Measurements from ENCODE around the gene RASIP1.

RASIP1 gene

GRCh38 chr19:48702701-48703100 lies 37.7 kb downstream of the RASIP1 start:
- H2BK12ac ChIP-seq (ENCODE audit: low read length in 2 of 2), result no peak overlapping the region
- no peak overlapping the region for H3K4me3 ChIP-seq (ENCODE audit: insufficient read depth in 1 of 2, low read depth in 1 of 2, low read length in 2 of 2)
- H2BK5ac ChIP-seq (ENCODE audit: low read depth, low read length, poor library complexity, severe bottlenecking), result no peak overlapping the region
- no peaks in the 10 kb centered on the region for H3K79me1 ChIP-seq (replicated peaks; ENCODE audit: low read length, poor library complexity, severe bottlenecking)
- no peak for DNase-seq
- no peak overlapping the region for H3K4me2 ChIP-seq (ENCODE audit: low read length, poor library complexity, severe bottlenecking)
- H2BK120ac ChIP-seq (ENCODE audit: low read depth, low read length), result no peak overlapping the region
- no peak overlapping the region for H2AK5ac ChIP-seq (ENCODE audit: low read length, severe bottlenecking)
- H3K9ac ChIP-seq (ENCODE audit: low read length), result no peak overlapping the region
- H3K4ac ChIP-seq (ENCODE audit: low read depth in 1 of 2, low read length in 2 of 2), result no peak overlapping the region
- no peaks in the 10 kb centered on the region for H3K27me3 ChIP-seq (ENCODE audit: control insufficient read depth in 1 of 2, insufficient read depth in 1 of 2, low read length in 2 of 2)
- peaks cover 7 to 15% of the 10 kb centered on the region in 2 experiments for H3K36me3 ChIP-seq (ENCODE audit: control insufficient read depth in 1 of 2, insufficient read depth in 2 of 2, low read depth in 1 of 2, low read length in 2 of 2)
- H3K23ac ChIP-seq (ENCODE audit: low read length in 2 of 2), result no peak overlapping the region
- no peak overlapping the region for H4K8ac ChIP-seq (ENCODE audit: low read length)
- H3K18ac ChIP-seq (ENCODE audit: low read depth in 1 of 2, low read length in 2 of 2), result no peak overlapping the region
- no peak overlapping the region for H2BK15ac ChIP-seq (ENCODE audit: low read depth, poor library complexity, severe bottlenecking)
- no peak overlapping the region for H3K27ac ChIP-seq (ENCODE audit: low read length, poor library complexity, severe bottlenecking)
- WGBS, result 95% methylated on average over 13 of the region's 13 CpGs
- H3K14ac ChIP-seq (ENCODE audit: low read length in 2 of 2), result no peak overlapping the region
- H2AFZ ChIP-seq (ENCODE audit: low read depth, low read length), result no peak overlapping the region
- peaks cover 7% of the 10 kb centered on the region for H3K4me1 ChIP-seq (ENCODE audit: control insufficient read depth, insufficient read depth, low read depth, low read length)
- no peak overlapping the region for H4K91ac ChIP-seq (ENCODE audit: low read length)
- no peaks in the 10 kb centered on the region for H3K9me3 ChIP-seq (ENCODE audit: control insufficient read depth, low read length)

GRCh38 chr19:48698046-48698445 lies 42.4 kb downstream of the RASIP1 start:
- Histone ChIP-seq H2BK120ac (ENCODE audit: low read depth, low read length) (no peak overlapping the region), H3K36me3 (ENCODE audit: control insufficient read depth in 1 of 2, insufficient read depth in 2 of 2, low read depth in 1 of 2, low read length in 2 of 2) (peaks cover 3 to 5% of the 10 kb centered on the region in 2 experiments), H3K18ac (ENCODE audit: low read depth in 1 of 2, low read length in 2 of 2) (no peak overlapping the region), H3K27ac (ENCODE audit: low read length, poor library complexity, severe bottlenecking) (no peak overlapping the region), H3K4me3 (ENCODE audit: insufficient read depth in 1 of 2, low read depth in 1 of 2, low read length in 2 of 2) (no peak overlapping the region), H3K27me3 (ENCODE audit: control insufficient read depth in 1 of 2, insufficient read depth in 1 of 2, low read length in 2 of 2) (peaks cover 8 to 21% of the 10 kb centered on the region in 2 experiments), H3K9me3 (ENCODE audit: control insufficient read depth, low read length) (no peaks in the 10 kb centered on the region), H2AFZ (ENCODE audit: low read depth, low read length) (no peak overlapping the region), H4K91ac (ENCODE audit: low read length) (no peak overlapping the region), H2BK5ac (ENCODE audit: low read depth, low read length, poor library complexity, severe bottlenecking) (no peak overlapping the region), H2BK12ac (ENCODE audit: low read length in 2 of 2) (no peak overlapping the region), H3K4me1 (ENCODE audit: control insufficient read depth, insufficient read depth, low read depth, low read length) (peaks cover 20% of the 10 kb centered on the region), H2AK5ac (ENCODE audit: low read length, severe bottlenecking) (no peak overlapping the region), H3K4ac (ENCODE audit: low read depth in 1 of 2, low read length in 2 of 2) (no peak overlapping the region), H3K4me2 (ENCODE audit: low read length, poor library complexity, severe bottlenecking) (no peak overlapping the region), H3K14ac (ENCODE audit: low read length in 2 of 2) (no peak overlapping the region), H4K8ac (ENCODE audit: low read length) (peak overlapping the region; percentile 12), H3K23ac (ENCODE audit: low read length in 2 of 2) (no peak overlapping the region), H3K9ac (ENCODE audit: low read length) (peak overlapping the region; percentile 34), H2BK15ac (ENCODE audit: low read depth, poor library complexity, severe bottlenecking) (peak overlapping the region; percentile 67), H3K79me1 (replicated peaks; ENCODE audit: low read length, poor library complexity, severe bottlenecking) (no peaks in the 10 kb centered on the region)
- DNase-seq, result peak; percentile 62
- 68% methylated on average over 3 of the region's 4 CpGs for WGBS

- 2% methylated on average over 31 of the region's 34 CpGs for WGBS
- Histone ChIP-seq H3K9me3 (ENCODE audit: control insufficient read depth, low read length) (no peaks in the 10 kb centered on the region), H3K79me1 (replicated peaks; ENCODE audit: low read length, poor library complexity, severe bottlenecking) (no peaks in the 10 kb centered on the region)
Measured at GRCh38 chr19:48696353-48697010, 43.9 kb downstream of the RASIP1 start.

GRCh38 chr19:48695743-48696352 lies 44.6 kb downstream of the RASIP1 start, which contains the start of gene FUT2:
FUT2 (plus strand) TSS chr19:48695971; CDS start chr19:48702957, 6,986 bp downstream.
- peak within 1 kb of the TSS in 1 of 2 experiments; percentile 74 for H3K23ac ChIP-seq (ENCODE audit: low read length in 2 of 2)
- H2BK12ac ChIP-seq (ENCODE audit: low read length in 2 of 2), result peak within 1 kb of the TSS in 1 of 2 experiments; percentile 66
- no peak within 1 kb of the TSS for H2AK5ac ChIP-seq (ENCODE audit: low read length, severe bottlenecking)
- no peaks in the 10 kb centered on the region for H3K36me3 ChIP-seq (ENCODE audit: control insufficient read depth in 1 of 2, insufficient read depth in 2 of 2, low read depth in 1 of 2, low read length in 2 of 2)
- H3K27me3 ChIP-seq (ENCODE audit: control insufficient read depth in 1 of 2, insufficient read depth in 1 of 2, low read length in 2 of 2), result peaks cover 8 to 21% of the 10 kb centered on the region in 2 experiments
- no peak within 1 kb of the TSS for H3K27ac ChIP-seq (ENCODE audit: low read length, poor library complexity, severe bottlenecking)
- no peaks in the 10 kb centered on the region for H3K9me3 ChIP-seq (ENCODE audit: control insufficient read depth, low read length)
- DNase-seq, result no peak
- H3K4me1 ChIP-seq (ENCODE audit: control insufficient read depth, insufficient read depth, low read depth, low read length), result peaks cover 20% of the 10 kb centered on the region
- H3K14ac ChIP-seq (ENCODE audit: low read length in 2 of 2), result peak within 1 kb of the TSS in 1 of 2 experiments; percentile 89
- peak within 1 kb of the TSS; percentile 62 for H4K91ac ChIP-seq (ENCODE audit: low read length)
- H3K4me2 ChIP-seq (ENCODE audit: low read length, poor library complexity, severe bottlenecking), result peak within 1 kb of the TSS; percentile 57
- H2BK5ac ChIP-seq (ENCODE audit: low read depth, low read length, poor library complexity, severe bottlenecking), result no peak within 1 kb of the TSS
- peak within 1 kb of the TSS; percentile 22 for H2BK120ac ChIP-seq (ENCODE audit: low read depth, low read length)
- peak within 1 kb of the TSS; percentile 57 for H2BK15ac ChIP-seq (ENCODE audit: low read depth, poor library complexity, severe bottlenecking)
- H3K18ac ChIP-seq (ENCODE audit: low read depth in 1 of 2, low read length in 2 of 2), result peak within 1 kb of the TSS in 1 of 2 experiments; percentile 63
- peak within 1 kb of the TSS in 1 of 2 experiments; percentile 38 for H3K4me3 ChIP-seq (ENCODE audit: insufficient read depth in 1 of 2, low read depth in 1 of 2, low read length in 2 of 2)
- H4K8ac ChIP-seq (ENCODE audit: low read length), result peak within 1 kb of the TSS; percentile 57
- no peaks in the 10 kb centered on the region for H3K79me1 ChIP-seq (replicated peaks; ENCODE audit: low read length, poor library complexity, severe bottlenecking)
- 14% methylated on average over 11 of the region's 16 CpGs for WGBS
- H3K4ac ChIP-seq (ENCODE audit: low read depth in 1 of 2, low read length in 2 of 2), result peak within 1 kb of the TSS in 1 of 2 experiments; percentile 49
- no peak within 1 kb of the TSS for H2AFZ ChIP-seq (ENCODE audit: low read depth, low read length)
- H3K9ac ChIP-seq (ENCODE audit: low read length), result peak within 1 kb of the TSS; percentile 27

More at GRCh38 chr19:48696353-48697010, 43.9 kb downstream of the RASIP1 start:
- H2BK12ac ChIP-seq (ENCODE audit: low read length in 2 of 2), result peak overlapping the region in 1 of 2 experiments; percentile 66
- no peak overlapping the region for H3K27ac ChIP-seq (ENCODE audit: low read length, poor library complexity, severe bottlenecking)
- no peak overlapping the region for H2AK5ac ChIP-seq (ENCODE audit: low read length, severe bottlenecking)
- H4K91ac ChIP-seq (ENCODE audit: low read length), result peak overlapping the region; percentile 62
- peak; percentile 20 for DNase-seq
- peak overlapping the region; percentile 57 for H2BK15ac ChIP-seq (ENCODE audit: low read depth, poor library complexity, severe bottlenecking)
- H3K4me2 ChIP-seq (ENCODE audit: low read length, poor library complexity, severe bottlenecking), result peak overlapping the region; percentile 57
- H3K4me1 ChIP-seq (ENCODE audit: control insufficient read depth, insufficient read depth, low read depth, low read length), result peaks cover 20% of the 10 kb centered on the region
- peaks cover 0 to 3% of the 10 kb centered on the region in 2 experiments for H3K36me3 ChIP-seq (ENCODE audit: control insufficient read depth in 1 of 2, insufficient read depth in 2 of 2, low read depth in 1 of 2, low read length in 2 of 2)
- H3K23ac ChIP-seq (ENCODE audit: low read length in 2 of 2), result no peak overlapping the region
- peak overlapping the region in 1 of 2 experiments; percentile 49 for H3K4ac ChIP-seq (ENCODE audit: low read depth in 1 of 2, low read length in 2 of 2)
- H3K18ac ChIP-seq (ENCODE audit: low read depth in 1 of 2, low read length in 2 of 2), result peak overlapping the region in 1 of 2 experiments; percentile 63
- no peak overlapping the region for H2BK5ac ChIP-seq (ENCODE audit: low read depth, low read length, poor library complexity, severe bottlenecking)
- peak overlapping the region; percentile 57 for H4K8ac ChIP-seq (ENCODE audit: low read length)
- peak overlapping the region; percentile 22 for H2BK120ac ChIP-seq (ENCODE audit: low read depth, low read length)
- peak overlapping the region in 1 of 2 experiments; percentile 38 for H3K4me3 ChIP-seq (ENCODE audit: insufficient read depth in 1 of 2, low read depth in 1 of 2, low read length in 2 of 2)
- no peak overlapping the region for H2AFZ ChIP-seq (ENCODE audit: low read depth, low read length)
- peak overlapping the region; percentile 27 for H3K9ac ChIP-seq (ENCODE audit: low read length)
- H3K14ac ChIP-seq (ENCODE audit: low read length in 2 of 2), result peak overlapping the region in 1 of 2 experiments; percentile 89
- H3K27me3 ChIP-seq (ENCODE audit: control insufficient read depth in 1 of 2, insufficient read depth in 1 of 2, low read length in 2 of 2), result peaks cover 8 to 21% of the 10 kb centered on the region in 2 experiments
